ENCODE measurements around the gene FER. TPM values are rescaled to one million over a fixed set of nuclear protein-coding genes. Genes with fewer than 3 reads are reported as not detected.

The FER gene
- total and polyA plus RNA-seq, 12 donors: 3.5 to 37.5 (median 27.0) TPM

DNA sequence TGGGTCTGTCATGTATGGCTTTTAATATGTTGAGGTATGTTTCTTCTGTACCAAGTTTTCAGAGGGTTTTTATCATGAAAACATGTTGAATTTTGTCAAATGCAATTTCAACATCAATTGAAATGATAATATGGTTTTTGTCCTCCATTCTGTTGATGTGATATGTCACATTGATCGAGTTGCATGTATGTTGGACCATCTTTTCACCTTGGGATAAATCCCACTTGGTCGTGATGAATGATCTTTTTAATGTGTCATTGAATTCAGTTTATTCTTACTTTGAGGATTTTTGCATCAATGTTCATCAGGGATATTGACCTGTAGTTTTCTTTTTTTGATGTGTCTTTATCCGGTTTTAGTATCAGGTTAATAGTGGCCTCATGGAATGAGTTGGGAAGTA lies 373.5 kb downstream of the FER start:
- Histone ChIP-seq H3K4me1 (replicated peaks in 1 of 2) (peaks cover 0 to 6% of the 10 kb centered on the region in 2 donors), H3K9me3 (replicated peaks in 1 of 3) (no peaks in the 10 kb centered on the region), H3K27ac (no peak overlapping the region), H3K4me3 (no peak overlapping the region), H3K36me3 (replicated peaks in 1 of 2) (no peaks in the 10 kb centered on the region), H3K27me3 (no peaks in the 10 kb centered on the region)
- TF ChIP-seq, protein P1, sequence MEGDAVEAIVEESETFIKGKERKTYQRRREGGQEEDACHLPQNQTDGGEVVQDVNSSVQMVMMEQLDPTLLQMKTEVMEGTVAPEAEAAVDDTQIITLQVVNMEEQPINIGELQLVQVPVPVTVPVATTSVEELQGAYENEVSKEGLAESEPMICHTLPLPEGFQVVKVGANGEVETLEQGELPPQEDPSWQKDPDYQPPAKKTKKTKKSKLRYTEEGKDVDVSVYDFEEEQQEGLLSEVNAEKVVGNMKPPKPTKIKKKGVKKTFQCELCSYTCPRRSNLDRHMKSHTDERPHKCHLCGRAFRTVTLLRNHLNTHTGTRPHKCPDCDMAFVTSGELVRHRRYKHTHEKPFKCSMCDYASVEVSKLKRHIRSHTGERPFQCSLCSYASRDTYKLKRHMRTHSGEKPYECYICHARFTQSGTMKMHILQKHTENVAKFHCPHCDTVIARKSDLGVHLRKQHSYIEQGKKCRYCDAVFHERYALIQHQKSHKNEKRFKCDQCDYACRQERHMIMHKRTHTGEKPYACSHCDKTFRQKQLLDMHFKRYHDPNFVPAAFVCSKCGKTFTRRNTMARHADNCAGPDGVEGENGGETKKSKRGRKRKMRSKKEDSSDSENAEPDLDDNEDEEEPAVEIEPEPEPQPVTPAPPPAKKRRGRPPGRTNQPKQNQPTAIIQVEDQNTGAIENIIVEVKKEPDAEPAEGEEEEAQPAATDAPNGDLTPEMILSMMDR (IDR thresholded peaks at IDR 0.05): no peak
- no peak for TF ChIP-seq POLR2A (IDR thresholded peaks at IDR 0.05)
- 95 to 97% (median 96%) methylated on average over 3 of the region's 3 CpGs for WGBS, 4 donors
- DNase-seq: no peak
- intact Hi-C loops (cut with DNase I): no loop called here

DNA sequence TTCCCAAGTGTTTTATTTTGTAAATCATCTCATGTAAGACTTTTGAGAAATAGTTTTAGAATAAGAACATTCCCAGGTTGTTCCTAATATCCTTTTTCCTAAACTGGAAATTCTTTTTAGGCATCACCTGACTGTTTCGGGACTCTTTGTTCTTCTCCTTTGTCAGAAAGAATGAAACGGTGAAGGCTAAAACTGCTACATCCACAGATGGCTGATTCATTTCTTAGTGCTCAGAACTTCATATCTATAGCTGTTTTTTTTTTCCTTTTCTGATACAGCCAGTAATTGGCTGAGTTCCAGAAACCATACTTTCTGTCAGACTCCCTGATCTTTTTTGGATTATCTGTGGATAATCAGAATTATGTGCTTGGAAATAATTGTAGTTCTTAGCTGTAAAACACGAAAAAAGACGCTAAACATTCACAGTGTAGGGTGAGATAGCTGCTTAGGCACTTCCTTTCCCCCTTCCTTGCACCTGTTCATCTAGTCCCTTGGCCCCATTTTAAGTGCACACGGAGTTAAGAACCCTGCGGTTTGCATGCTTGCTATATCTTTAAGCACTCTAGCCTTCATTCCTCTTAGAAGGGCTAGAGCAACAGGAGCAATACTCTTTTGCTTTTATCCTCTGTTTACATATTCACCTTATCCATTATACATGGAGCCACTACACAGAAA lies 378.2 kb downstream of the FER start:
- peaks cover 0 to 6% of the 10 kb centered on the region in 2 donors for H3K4me1 ChIP-seq (replicated peaks in 1 of 2)
- TF ChIP-seq, protein P1 (IDR thresholded peaks at IDR 0.05): no peak
- TF ChIP-seq POLR2A (IDR thresholded peaks at IDR 0.05): no peak
- H3K27me3 ChIP-seq: no peaks in the 10 kb centered on the region
- no peaks in the 10 kb centered on the region for H3K36me3 ChIP-seq (replicated peaks in 1 of 2)
- DNase-seq: no peak
- no peak overlapping the region for H3K4me3 ChIP-seq
- intact Hi-C loops (cut with DNase I): no loop called here
- H3K9me3 ChIP-seq (replicated peaks in 1 of 3): peaks cover 0 to 4% (median 0%) of the 10 kb centered on the region in 3 donors
- no peak overlapping the region for H3K27ac ChIP-seq
- 80 to 92% (median 87%) methylated on average over 6 of the region's 6 CpGs for WGBS, 4 donors

DNA sequence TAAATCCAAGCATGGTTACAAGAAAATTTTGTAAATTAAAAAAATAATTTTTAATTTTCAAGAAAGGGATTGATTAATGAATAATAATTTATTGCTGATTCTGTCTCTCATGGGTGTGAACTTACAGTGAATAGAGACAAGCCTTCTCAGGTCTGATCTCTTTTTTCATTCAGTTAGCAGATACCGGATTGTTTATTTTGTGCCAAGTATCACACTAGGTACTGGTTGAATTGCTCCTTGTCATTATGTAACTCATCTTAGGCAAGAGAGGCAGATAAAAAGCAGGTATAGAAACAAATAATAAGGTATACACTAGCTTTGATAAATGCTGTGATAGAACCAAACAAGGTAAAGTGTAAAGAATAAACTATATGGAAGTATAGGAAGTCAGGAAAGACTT lies 378.8 kb downstream of the FER start:
- intact Hi-C loops (cut with DNase I): no loop called here
- peaks cover 0 to 4% (median 0%) of the 10 kb centered on the region in 3 donors for H3K9me3 ChIP-seq (replicated peaks in 1 of 3)
- no peaks in the 10 kb centered on the region for H3K36me3 ChIP-seq (replicated peaks in 1 of 2)
- no peak overlapping the region for H3K27ac ChIP-seq
- DNase-seq: no peak
- no peak overlapping the region for H3K4me3 ChIP-seq
- TF ChIP-seq, protein P1 (IDR thresholded peaks at IDR 0.05): no peak
- no peak for TF ChIP-seq POLR2A (IDR thresholded peaks at IDR 0.05)
- H3K27me3 ChIP-seq: no peaks in the 10 kb centered on the region
- 68 to 90% (median 83%) methylated on average over 1 of the region's 1 CpG for WGBS, 4 donors
- peaks cover 0 to 6% of the 10 kb centered on the region in 2 donors for H3K4me1 ChIP-seq (replicated peaks in 1 of 2)

DNA sequence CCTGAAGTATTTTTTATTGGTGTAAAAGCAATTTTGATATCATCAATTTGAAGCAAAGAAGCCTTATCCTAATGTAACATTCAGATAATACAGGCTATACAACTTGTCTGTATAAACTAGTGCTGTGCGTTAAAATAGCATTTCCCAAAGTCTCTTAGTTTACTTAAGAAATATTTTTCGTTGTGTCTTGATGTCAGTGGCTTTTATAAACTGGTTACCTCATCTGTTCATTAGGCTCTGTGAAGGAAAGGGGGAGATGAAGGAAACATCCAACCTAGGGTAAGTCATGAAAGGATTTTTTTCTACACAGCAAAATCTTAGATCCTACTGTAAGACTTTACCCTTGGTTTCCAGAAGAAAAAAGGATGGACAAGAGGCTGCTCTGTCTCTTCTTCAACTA lies 389.2 kb downstream of the FER start:
- Histone ChIP-seq H3K27me3 (no peaks in the 10 kb centered on the region), H3K36me3 (replicated peaks in 1 of 2) (no peaks in the 10 kb centered on the region), H3K27ac (no peak overlapping the region), H3K9me3 (replicated peaks in 1 of 3) (no peaks in the 10 kb centered on the region), H3K4me3 (no peak overlapping the region), H3K4me1 (replicated peaks in 1 of 2) (peaks cover 0 to 11% of the 10 kb centered on the region in 2 donors)
- intact Hi-C loops (cut with DNase I): no loop called here
- WGBS, 4 donors: 69 to 98% (median 90%) methylated on average over 2 of the region's 2 CpGs
- no peak for DNase-seq
- TF ChIP-seq POLR2A (IDR thresholded peaks at IDR 0.05): no peak
- TF ChIP-seq, protein P1 (IDR thresholded peaks at IDR 0.05): no peak
